Keratinocyte (primary cell): ENCODE measurements around the gene TIAM2. TPM values are rescaled to one million over a fixed set of nuclear protein-coding genes. Genes with fewer than 3 reads are reported as not detected.
"Not testable (repeated sequence)": the region's sequence is repeated elsewhere in the genome, so short reads cannot be mapped to it uniquely, and the experiment has no call there.

ENCODE experiments used
- DNase-seq: peaks from one replicate; pipeline ENCODE4 v3.0.0-alpha.2; 2011; ENCODE audit warnings: low read depth, missing footprints, low spot score
- FAIRE-seq: peaks from 2 replicates; lab custom pipeline; 2011; peaks lifted over from hg19 to GRCh38; lab: Jason Lieb, UNC
- H2AFZ ChIP-seq: 2 replicates; pipeline ENCODE4 v1.6.0; 2012; ENCODE audit warnings: low read length, control low read depth, inconsistent platforms; ENCODE audit not compliant: control insufficient read depth
- H3K27ac ChIP-seq: 2 replicates; pipeline ENCODE4 v1.5.1; 2011; ENCODE audit warnings: low read length; ENCODE audit not compliant: control insufficient read depth, insufficient read depth
- H3K27me3 ChIP-seq: 3 replicates; pipeline ENCODE4 v1.6.0; 2011; ENCODE audit warnings: low read length; ENCODE audit not compliant: control insufficient read depth, insufficient read depth; ENCODE audit errors: extremely low read depth
- H3K36me3 ChIP-seq, 2 experiments: 2 replicates in 1 of 2; 3 replicates in 1 of 2; pipeline ENCODE4 v1.5.1; 2011; ENCODE audit warnings: low read length in 2 of 2, mild to moderate bottlenecking in 1 of 2; ENCODE audit not compliant: control insufficient read depth in 2 of 2, insufficient read depth in 2 of 2; ENCODE audit errors: extremely low read depth in 1 of 2
- H3K4me1 ChIP-seq: 3 replicates; pipeline ENCODE4 v1.5.1; 2011; ENCODE audit warnings: low read length; ENCODE audit not compliant: control insufficient read depth, insufficient read depth; ENCODE audit errors: extremely low read depth
- H3K4me2 ChIP-seq: 3 replicates; pipeline ENCODE4 v1.6.0; 2011; ENCODE audit warnings: low read depth, low read length; ENCODE audit not compliant: control insufficient read depth, insufficient read depth; ENCODE audit errors: extremely low read depth
- H3K4me3 ChIP-seq, 3 experiments: fragments of 200-600 bp in 1 of 3; sonication (generic) in 1 of 3; 2 replicates in 2 of 3; 3 replicates in 1 of 3; pipeline ENCODE4 v1.5.1; 2011 to 2016; ENCODE audit warnings: low read length in 3 of 3, mild to moderate bottlenecking in 3 of 3, control low read depth in 2 of 3, inconsistent platforms in 1 of 3, low read depth in 1 of 3, mixed read lengths in 1 of 3, mixed run types in 1 of 3, moderate library complexity in 1 of 3; ENCODE audit not compliant: control insufficient read depth in 2 of 3, insufficient read depth in 2 of 3; ENCODE audit errors: extremely low read depth in 1 of 3
- H3K79me2 ChIP-seq: 2 replicates; pipeline ENCODE4 v1.6.0; 2012; ENCODE audit warnings: low read length; ENCODE audit not compliant: control insufficient read depth, insufficient read depth
- H3K9ac ChIP-seq: 3 replicates; pipeline ENCODE4 v1.6.0; 2011; ENCODE audit warnings: low read length; ENCODE audit not compliant: control insufficient read depth, insufficient read depth; ENCODE audit errors: extremely low read depth
- H3K9me1 ChIP-seq: 3 replicates; pipeline ENCODE4 v1.6.0; 2011; ENCODE audit warnings: low read length; ENCODE audit not compliant: control insufficient read depth, insufficient read depth; ENCODE audit errors: extremely low read depth
- H3K9me3 ChIP-seq: 2 replicates; pipeline ENCODE4 v1.5.1; 2012; ENCODE audit warnings: low read depth, low read length; ENCODE audit not compliant: control insufficient read depth
- H4K20me1 ChIP-seq: 3 replicates; pipeline ENCODE4 v1.6.0; 2011; ENCODE audit warnings: low read length; ENCODE audit not compliant: control insufficient read depth, insufficient read depth; ENCODE audit errors: extremely low read depth
- CTCF ChIP-seq, 3 experiments: IDR thresholded peaks in 1 of 3; conservative IDR thresholded peaks in 1 of 3; optimal IDR thresholded peaks in 1 of 3; 2 replicates in 2 of 3; 3 replicates in 1 of 3; pipeline versions ENCODE3 to v1.5.1; 2011; ENCODE audit warnings: low read length in 3 of 3, mild to moderate bottlenecking in 3 of 3, moderate library complexity in 2 of 3, control low read depth in 1 of 3, inconsistent platforms in 1 of 3; ENCODE audit not compliant: insufficient read depth in 2 of 3; ENCODE audit errors: extremely low read depth in 1 of 3
- EZH2 ChIP-seq: IDR thresholded peaks from one replicate; pipeline ENCODE4 v1.6.1; 2012; ENCODE audit warnings: inconsistent platforms, mild to moderate bottlenecking, low read length, moderate library complexity
- dilution Hi-C: fragments of 300-500 bp; cut with MboI; formaldehyde crosslinking; loops from one replicate; pipeline ENCODE4 v1.7.0; 2020; ENCODE audit warnings: low sequenced_read_pairs; ENCODE audit not compliant: extremely low pct_ligation_motif_present
- polyA plus RNA-seq, 5 experiments: library from polyadenylated mRNA; depleted of rRNA in 3 of 5; stranded (reverse) in 3 of 5; stranded (forward) in 1 of 5; unstranded in 1 of 5; fragments of >200 nt; gene quantifications; 1 replicate in 1 of 5; 2 replicates in 3 of 5; 3 replicates in 1 of 5; pipeline versions ENCODE4 v1.2.1 to v1.2.3, GENCODE V29; 2011 to 2012; ENCODE audit warnings: missing spikeins in 2 of 5, low read depth in 1 of 5, low replicate concordance in 1 of 5

TIAM2 gene
- polyA plus RNA-seq, 1 donor (not counting 4 experiments of a cell fraction or from before 2014, with no cell fraction given): 4.0 TPM

GRCh38 chr6:155014137-155014536 lies 19.0 kb downstream of the TIAM2 start:
- no peaks in the 10 kb centered on the region for H4K20me1 ChIP-seq
- H3K4me3 ChIP-seq: no peak overlapping the region
- no peaks in the 10 kb centered on the region for H3K36me3 ChIP-seq
- dilution Hi-C loops: no loop called here
- H3K9me1 ChIP-seq: no peaks in the 10 kb centered on the region
- no peaks in the 10 kb centered on the region for H3K9me3 ChIP-seq
- H3K4me2 ChIP-seq: no peak overlapping the region
- H3K27ac ChIP-seq: no peak overlapping the region
- no peak overlapping the region for H3K9ac ChIP-seq
- no peak for FAIRE-seq
- H2AFZ ChIP-seq: no peak overlapping the region
- H3K27me3 ChIP-seq: no peaks in the 10 kb centered on the region
- DNase-seq: no peak
- TF ChIP-seq CTCF (optimal IDR thresholded peaks at IDR 0.05 in 1 of 3, IDR thresholded peaks at IDR 0.05 in 1 of 3, conservative IDR thresholded peaks at IDR 0.05 in 1 of 3; ENCODE audit: extremely low read depth in 1 of 3, insufficient read depth in 2 of 3, low read length in 3 of 3): no peak
- TF ChIP-seq EZH2: no peak
- no peaks in the 10 kb centered on the region for H3K4me1 ChIP-seq
- H3K79me2 ChIP-seq: no peaks in the 10 kb centered on the region

GRCh38 chr6:155014670-155015300 lies 19.7 kb downstream of the TIAM2 start:
- TF ChIP-seq CTCF (optimal IDR thresholded peaks at IDR 0.05 in 1 of 3, IDR thresholded peaks at IDR 0.05 in 1 of 3, conservative IDR thresholded peaks at IDR 0.05 in 1 of 3; ENCODE audit: extremely low read depth in 1 of 3, insufficient read depth in 2 of 3, low read length in 3 of 3) (no peak), EZH2 (no peak)
- Histone ChIP-seq H3K4me3 (no peak overlapping the region), H3K27me3 (no peaks in the 10 kb centered on the region), H3K9ac (no peak overlapping the region), H3K4me1 (no peaks in the 10 kb centered on the region), H3K9me1 (no peaks in the 10 kb centered on the region), H3K4me2 (no peak overlapping the region), H3K27ac (no peak overlapping the region), H2AFZ (no peak overlapping the region), H3K79me2 (no peaks in the 10 kb centered on the region), H3K36me3 (no peaks in the 10 kb centered on the region), H4K20me1 (no peaks in the 10 kb centered on the region), H3K9me3 (no peaks in the 10 kb centered on the region)
- DNase-seq (no peak), FAIRE-seq (no peak)
- dilution Hi-C loops: no loop called here

GRCh38 chr6:155018415-155018814 lies 23.3 kb downstream of the TIAM2 start:
- H3K36me3 ChIP-seq, H3K4me1 ChIP-seq, FAIRE-seq, H2AFZ ChIP-seq, DNase-seq, H3K4me2 ChIP-seq, H3K9ac ChIP-seq, H4K20me1 ChIP-seq, H3K79me2 ChIP-seq, H3K9me3 ChIP-seq, H3K27ac ChIP-seq, H3K27me3 ChIP-seq, H3K4me3 ChIP-seq, H3K9me1 ChIP-seq, dilution Hi-C loops: not testable (repeated sequence)
